IMR-90 (cell line): ENCODE data around the gene GLIS1. TPM values are rescaled to one million over a fixed set of nuclear protein-coding genes. Genes with fewer than 3 reads are reported as not detected.

ENCODE experiments used
- ATAC-seq: fragments of 200-7000 bp; cut with Tn5 transposase; 2 replicates; pipeline ENCODE4 v1.9.1; 2020; ENCODE audit warnings: low read depth, mild to moderate bottlenecking, moderate library complexity
- BruUV-seq: library from RNA; stranded (reverse); fragments of 400-500 nt; replicated peaks from 2 replicates; lab custom pipeline; 2021; lab: Mats Ljungman, UMichigan
- CTCF ChIA-PET: fragments of 300-600 bp; formaldehyde crosslinking; extraction: SDS; loops from one replicate; lab custom pipeline; 2021; ENCODE audit warnings: antibody characterized with exemption; lab: Yijun Ruan, JAX
- POLR2A ChIA-PET: fragments of 300-600 bp; sonication (Branson Sonifier 250); formaldehyde crosslinking; loops from one replicate; lab custom pipeline; 2022; ENCODE audit warnings: antibody characterized with exemption; ENCODE audit not compliant: unreplicated experiment; lab: Charles Lee
- DNase-seq: peaks from one replicate; pipeline ENCODE4 v3.0.0; 2013
- H2AFZ ChIP-seq: replicated peaks from 2 replicates; pipeline ENCODE3; 2013; ENCODE audit warnings: low read length, mild to moderate bottlenecking; ENCODE audit not compliant: poor library complexity
- H2AK5ac ChIP-seq: 2 replicates; pipeline ENCODE4 v1.6.1; 2013; ENCODE audit warnings: low read depth, low read length, inconsistent platforms
- H2AK9ac ChIP-seq: replicated peaks from 2 replicates; pipeline ENCODE3; 2013; ENCODE audit warnings: mild to moderate bottlenecking, low read depth, low read length, moderate library complexity; ENCODE audit not compliant: poor library complexity
- H2BK120ac ChIP-seq: 2 replicates; pipeline ENCODE4 v1.6.1; 2013; ENCODE audit warnings: low read depth, low read length, inconsistent platforms
- H2BK15ac ChIP-seq: 3 replicates; pipeline ENCODE4 v1.6.1; 2013; ENCODE audit warnings: low read depth, low read length, inconsistent platforms
- H2BK20ac ChIP-seq: 2 replicates; pipeline ENCODE4 v1.6.1; 2013; ENCODE audit warnings: low read depth, mild to moderate bottlenecking, inconsistent platforms, low read length, moderate library complexity
- H2BK5ac ChIP-seq: 2 replicates; pipeline ENCODE4 v1.6.1; 2013; ENCODE audit warnings: mild to moderate bottlenecking, low read depth, low read length, inconsistent platforms; ENCODE audit not compliant: poor library complexity, severe bottlenecking
- H3K14ac ChIP-seq: replicated peaks from 2 replicates; pipeline ENCODE4 v1.6.1; 2013; ENCODE audit warnings: low read depth, low read length, inconsistent platforms
- H3K18ac ChIP-seq: 2 replicates; pipeline ENCODE4 v1.6.1; 2013; ENCODE audit warnings: low read depth, low read length, control low read depth
- H3K23ac ChIP-seq: 2 replicates; pipeline ENCODE4 v1.6.1; 2013; ENCODE audit warnings: low read depth, low read length, inconsistent platforms
- H3K27ac ChIP-seq: 2 replicates; pipeline ENCODE4 v1.5.1; 2013; ENCODE audit warnings: mild to moderate bottlenecking, control low read depth, low read length; ENCODE audit not compliant: insufficient read depth
- H3K27me3 ChIP-seq: 2 replicates; pipeline ENCODE4 v1.6.1; 2013; ENCODE audit warnings: low read length; ENCODE audit not compliant: control insufficient read depth, insufficient read depth
- H3K36me3 ChIP-seq: 2 replicates; pipeline ENCODE4 v1.6.1; 2013; ENCODE audit warnings: low read length, mixed read lengths; ENCODE audit not compliant: control insufficient read depth, insufficient read depth
- H3K4ac ChIP-seq: 2 replicates; pipeline ENCODE4 v1.6.1; 2013; ENCODE audit warnings: low read depth, low read length, inconsistent platforms
- H3K4me1 ChIP-seq: 2 replicates; pipeline ENCODE4 v1.6.1; 2013; ENCODE audit warnings: low read length, mixed read lengths; ENCODE audit not compliant: control insufficient read depth, insufficient read depth
- H3K4me2 ChIP-seq: 2 replicates; pipeline ENCODE4 v1.6.1; 2013; ENCODE audit warnings: low read depth, mild to moderate bottlenecking, control low read depth, low read length, moderate library complexity
- H3K4me3 ChIP-seq: 2 replicates; pipeline ENCODE4 v1.5.1; 2013; ENCODE audit warnings: low read depth, mild to moderate bottlenecking, control low read depth, low read length, moderate library complexity; ENCODE audit not compliant: insufficient read depth
- H3K56ac ChIP-seq: 2 replicates; pipeline ENCODE4 v1.6.1; 2013; ENCODE audit warnings: low read length, inconsistent platforms; ENCODE audit not compliant: insufficient read depth; ENCODE audit errors: extremely low read depth
- H3K79me1 ChIP-seq, 2 experiments: 2 replicates each; pipeline ENCODE4 v1.6.1; 2013; ENCODE audit warnings: low read length in 2 of 2, inconsistent platforms in 1 of 2, low read depth in 1 of 2
- H3K9ac ChIP-seq: 2 replicates; pipeline ENCODE4 v1.6.1; 2013; ENCODE audit warnings: low read depth, low read length, control low read depth
- H3K9me1 ChIP-seq: 2 replicates; pipeline ENCODE4 v1.6.1; 2013; ENCODE audit warnings: low read length, inconsistent platforms; ENCODE audit not compliant: insufficient read depth
- H3K9me3 ChIP-seq: 2 replicates; pipeline ENCODE4 v1.6.1; 2013; ENCODE audit warnings: low read length; ENCODE audit not compliant: control insufficient read depth, insufficient read depth
- H4K20me1 ChIP-seq: 2 replicates; pipeline ENCODE4 v1.6.1; 2013; ENCODE audit warnings: low read length, inconsistent platforms; ENCODE audit not compliant: insufficient read depth
- H4K5ac ChIP-seq: 2 replicates; pipeline ENCODE4 v1.6.1; 2013; ENCODE audit warnings: mild to moderate bottlenecking, low read depth, low read length, control low read depth
- H4K8ac ChIP-seq, 2 experiments: 2 replicates each; pipeline ENCODE4 v1.6.1; 2013; ENCODE audit warnings: low read depth in 2 of 2, low read length in 2 of 2, control low read depth in 1 of 2, inconsistent platforms in 1 of 2
- H4K91ac ChIP-seq: 2 replicates; pipeline ENCODE4 v1.6.1; 2013; ENCODE audit warnings: low read depth, low read length, inconsistent platforms; ENCODE audit not compliant: insufficient read depth
- CHD1 ChIP-seq: IDR thresholded peaks from 2 replicates; pipeline ENCODE4 v1.6.1; 2012; ENCODE audit warnings: low read depth, low read length, improper control_type of control experiment
- ELK1 ChIP-seq: fragments of 150-350 bp; IDR thresholded peaks from 2 replicates; pipeline ENCODE4 v1.6.1; 2016; ENCODE audit warnings: low read depth, mild to moderate bottlenecking, low read length, moderate library complexity, borderline replicate concordance
- MAFK ChIP-seq: IDR thresholded peaks from 2 replicates; pipeline ENCODE4 v1.6.1; 2012; ENCODE audit warnings: low read depth, low read length, improper control_type of control experiment
- MAZ ChIP-seq: IDR thresholded peaks from 2 replicates; pipeline ENCODE4 v1.6.1; 2012; ENCODE audit warnings: low read depth, mild to moderate bottlenecking, low read length, improper control_type of control experiment, moderate library complexity, borderline replicate concordance
- MXI1 ChIP-seq: IDR thresholded peaks from 2 replicates; pipeline ENCODE4 v1.6.1; 2012; ENCODE audit warnings: low read depth, mild to moderate bottlenecking, low read length, moderate library complexity, borderline replicate concordance
- RFX5 ChIP-seq: IDR thresholded peaks from 2 replicates; pipeline ENCODE4 v1.8.0; 2012; ENCODE audit warnings: low read depth, mild to moderate bottlenecking, low read length, moderate library complexity
- USF2 ChIP-seq: fragments of 150-350 bp; IDR thresholded peaks from 2 replicates; pipeline ENCODE4 v1.6.1; 2017; ENCODE audit warnings: mild to moderate bottlenecking, antibody characterized with exemption, low read length, low read depth
- WGBS, 2 experiments: methylation state at CpG; one replicate each; pipeline versions ENCODE4 v1.1.5 to v1.1.7; 2013; ENCODE audit warnings: missing lambda C conversion rate in 2 of 2; ENCODE audit not compliant: insufficient read length in 1 of 2; ENCODE audit errors: extremely low coverage in 2 of 2; 5-methylcytosine and 5-hydroxymethylcytosine counted together
- dilution Hi-C: fragments of 300-500 bp; cut with HindIII; formaldehyde crosslinking; loops from one replicate; pipeline ENCODE4 v1.14.3; 2018; ENCODE audit warnings: low sequenced_read_pairs; ENCODE audit not compliant: unreplicated experiment
- in situ Hi-C: fragments of 300-500 bp; cut with MboI; formaldehyde crosslinking; loops from 3 replicates; pipeline ENCODE4 v1.14.3; 2019; ENCODE audit warnings: low sequenced_read_pairs, inconsistent platforms, mixed read lengths
- intact Hi-C: fragments of 100-400 bp; cut with micrococcal nuclease; formaldehyde crosslinking; loops from 2 replicates; pipeline ENCODE4 v1.10.0; 2022
- polyA plus RNA-seq, 3 experiments: library from polyadenylated mRNA; depleted of rRNA; stranded (reverse); fragments of >200 nt; gene quantifications; 2 replicates each; pipeline ENCODE4 v1.2.3, GENCODE V29; 2012; ENCODE audit warnings: low replicate concordance in 1 of 3
- total RNA-seq: library from RNA; depleted of rRNA; stranded (reverse); fragments of >200 nt; gene quantifications from 2 replicates; pipeline ENCODE4 v1.2.3, GENCODE V29; 2012

GLIS1 gene
- total and polyA plus RNA-seq, 2 of the 4 experiments (the other 2 are of a cell fraction), result 0.18 to 2.3 TPM

GRCh38 chr1:53460211-53460634, 278.7 kb downstream of the GLIS1 start:
- Histone ChIP-seq H4K8ac (no peak overlapping the region), H3K4ac (no peak overlapping the region), H3K27me3 (peaks cover 16% of the 10 kb centered on the region), H3K9me1 (no peaks in the 10 kb centered on the region; the same call in 1 of the 2 replicates), H3K14ac (no peak overlapping the region), H2BK15ac (no peak overlapping the region), H2BK20ac (no peak overlapping the region), H3K56ac (no peak overlapping the region), H3K4me1 (no peaks in the 10 kb centered on the region), H3K79me1 (no peaks in the 10 kb centered on the region), H2AK9ac (no peak overlapping the region), H3K4me2 (no peak overlapping the region), H2AFZ (no peak overlapping the region), H3K9ac (no peak overlapping the region), H3K27ac (no peak overlapping the region), H3K18ac (no peak overlapping the region), H3K36me3 (no peaks in the 10 kb centered on the region), H4K5ac (no peak overlapping the region), H3K9me3 (no peaks in the 10 kb centered on the region), H2BK120ac (no peak overlapping the region), H3K4me3 (no peak overlapping the region), H4K20me1 (no peaks in the 10 kb centered on the region), H4K91ac (no peak overlapping the region), H3K23ac (no peak overlapping the region), H2BK5ac (no peak overlapping the region), H2AK5ac (no peak overlapping the region)
- ATAC-seq (no peak), DNase-seq (no peak)
- ChIA-PET CTCF (no interaction called here), POLR2A (no interaction called here)
- intact Hi-C loops, result no loop called here
- in situ Hi-C loops, result no loop called here
- 93% methylated on average over 11 of the region's 25 CpGs; no CpG with 5 or more reads in 1 of the 2 experiments for WGBS, 2 experiments
- BruUV-seq, result no TSS peak
- dilution Hi-C loops, result no loop called here
- TF ChIP-seq ELK1 (no peak), MAFK (no peak), USF2 (no peak), CHD1 (no peak), MAZ (no peak), RFX5 (no peak), MXI1 (no peak)
